ENCODE measurements around the gene MLPH.

The MLPH gene

GRCh38 chr2:237486819-237487448 lies at the start of gene MLPH:
TSS of gene MLPH (plus strand) at chr2:237487251. CDS start at chr2:237493427, 6,176 bp downstream.
- DNase-seq: no peak

DNA sequence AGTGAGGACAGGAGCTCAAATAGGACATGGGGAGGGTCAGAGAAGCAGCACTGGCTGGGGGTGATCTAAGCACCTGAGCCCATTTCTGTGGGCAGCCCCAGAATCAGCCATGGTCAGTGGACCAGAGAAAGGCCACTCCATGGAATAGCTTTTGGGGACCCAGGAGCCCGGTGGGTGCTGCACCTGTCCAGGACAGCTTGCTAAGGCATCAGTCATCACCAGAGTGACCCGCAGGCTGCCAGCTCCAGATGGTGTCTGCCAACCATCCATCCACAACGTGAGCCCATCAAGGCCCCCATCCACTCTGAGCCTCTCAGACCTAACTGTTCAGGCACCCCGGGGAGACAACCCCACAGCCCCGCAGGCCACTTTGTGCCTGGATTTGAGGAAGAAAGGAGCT lies 49.5 kb upstream of the MLPH start:
- DNase-seq: no peak

DNA sequence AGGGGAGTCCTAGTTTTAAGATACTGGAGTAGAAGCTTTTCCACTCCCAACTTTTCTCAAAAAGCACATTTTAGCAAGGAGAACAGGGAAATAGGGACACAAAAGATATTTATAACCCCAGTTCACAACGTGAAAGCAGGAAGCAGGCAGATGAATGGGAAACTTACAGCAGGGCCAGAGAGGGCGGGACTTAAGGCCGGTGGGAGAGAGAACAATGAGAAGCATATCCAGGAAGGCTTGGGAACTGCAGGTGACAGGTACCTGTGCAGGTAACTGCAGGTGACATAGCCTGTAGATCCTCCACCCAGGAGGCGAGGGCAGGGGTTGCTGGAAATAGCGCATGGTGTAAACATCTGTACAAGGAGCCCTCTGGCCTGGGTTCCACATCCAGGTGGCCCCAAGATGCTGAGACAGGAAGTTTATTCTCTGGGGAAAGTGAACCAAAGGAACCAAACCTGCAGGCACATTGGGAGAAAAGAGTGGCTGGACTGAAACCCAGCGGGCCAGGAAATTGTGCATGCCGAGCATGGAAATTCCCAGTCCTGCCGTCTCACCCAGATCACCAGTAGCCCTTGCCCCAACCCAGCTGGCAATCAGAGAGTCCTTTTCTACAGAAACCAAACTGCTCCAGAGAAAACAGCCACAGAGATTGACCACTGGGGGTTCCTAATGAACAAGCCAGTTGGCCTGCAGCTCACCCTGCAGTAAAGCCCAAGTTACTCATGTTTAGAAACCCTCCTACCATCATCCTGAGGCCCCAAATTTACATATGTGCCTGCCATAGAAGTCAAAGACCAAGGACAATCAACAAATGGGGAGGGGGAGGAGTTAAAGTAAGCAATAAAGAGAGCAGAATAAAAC lies 48.7 kb upstream of the MLPH start:
- DNase-seq: no peak

DNA sequence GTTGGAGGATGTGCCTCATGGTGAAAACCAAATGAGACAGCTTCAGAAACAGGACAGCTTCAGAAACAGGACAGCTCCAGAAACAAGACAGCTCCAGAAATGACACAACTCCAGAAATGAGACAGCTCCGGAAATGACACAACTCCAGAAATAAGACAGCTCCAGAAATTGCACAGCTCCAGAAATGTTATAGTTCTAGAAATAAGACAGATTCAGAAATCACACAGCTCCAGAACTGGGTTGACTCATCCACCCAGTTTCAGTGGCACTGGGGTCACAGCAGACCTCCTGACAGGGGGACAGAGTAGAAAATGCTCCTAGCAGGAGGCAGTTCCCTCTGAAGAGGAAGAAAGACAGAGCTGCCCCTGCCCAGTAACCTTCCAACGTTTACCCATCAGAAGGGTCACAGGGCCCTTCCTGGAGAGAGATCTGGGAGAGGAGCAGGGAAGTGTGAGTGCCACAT lies 46.2 kb upstream of the MLPH start:
- no peak for DNase-seq

DNA sequence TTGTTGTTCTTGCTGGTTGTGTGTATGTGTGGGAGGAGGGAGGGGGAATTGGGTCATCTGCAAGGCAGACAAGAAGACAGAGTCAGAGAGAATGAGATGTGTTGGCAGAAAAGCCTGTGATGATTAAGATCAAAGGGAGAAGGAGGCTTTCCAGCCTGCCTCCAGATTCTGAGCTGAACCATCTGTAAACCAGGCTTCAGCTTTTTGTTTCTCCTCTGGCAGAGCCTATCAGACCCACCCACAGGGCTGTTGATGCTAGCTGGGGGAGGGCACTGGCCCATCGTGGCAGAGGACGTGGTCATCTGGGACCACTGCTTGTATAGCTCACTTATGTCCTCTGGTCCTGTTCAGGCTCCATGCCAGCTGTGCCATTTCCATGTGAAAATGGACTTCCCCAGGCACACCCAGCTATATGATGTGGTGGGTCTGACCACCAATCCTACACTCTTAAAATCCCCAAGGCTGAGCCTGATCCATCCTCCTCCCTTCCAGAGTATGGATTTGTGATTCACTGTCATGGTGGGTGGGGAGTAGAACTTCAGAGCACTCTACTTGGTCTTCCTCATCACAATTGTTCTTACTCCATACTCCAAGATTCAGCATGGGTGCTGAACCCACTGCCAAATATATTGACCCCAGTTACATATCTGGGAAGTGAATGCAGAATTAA lies 45.3 kb upstream of the MLPH start:
- DNase-seq: peak in 5 of 6 experiments; percentile 8 to 66 (median 57)

DNA sequence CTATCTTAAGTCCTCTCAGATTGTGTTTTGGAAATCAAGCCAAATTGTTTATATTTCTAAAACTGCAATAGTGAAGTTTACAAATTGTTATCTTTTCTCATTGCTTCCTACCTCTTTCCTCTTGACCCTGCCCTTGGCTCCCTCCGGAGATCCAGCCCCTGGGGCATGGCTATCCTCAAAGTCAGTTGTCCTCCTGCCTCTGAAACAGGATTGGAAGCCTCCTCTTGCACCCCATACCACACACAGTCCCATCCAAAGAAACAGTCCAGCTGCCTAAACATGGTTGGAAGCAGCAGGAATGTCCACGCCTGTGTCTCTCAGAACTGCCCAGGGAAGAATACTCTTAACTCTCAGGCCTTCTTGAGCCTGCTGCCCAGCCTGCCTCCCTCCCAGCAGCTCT lies 43.0 kb upstream of the MLPH start:
- DNase-seq: no peak

GRCh38 chr2:237445611-237446337 lies 41.3 kb upstream of the MLPH start:
- no peak for DNase-seq

DNA sequence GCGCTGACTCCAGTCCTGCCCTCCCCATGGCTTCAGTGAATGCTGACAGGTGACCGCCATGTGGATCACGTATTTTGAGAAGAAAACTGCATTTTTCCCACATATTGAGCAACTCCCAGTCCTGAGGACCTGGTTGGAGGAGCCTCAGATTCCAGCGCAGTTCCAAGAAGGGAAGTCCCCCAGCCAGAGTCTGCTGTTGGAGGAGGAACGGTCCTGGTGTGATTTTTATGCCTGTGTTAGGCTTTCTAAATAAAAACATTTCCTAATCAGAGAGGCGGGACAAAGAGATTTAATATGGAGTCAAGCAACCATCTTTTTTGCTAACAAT lies 40.7 kb upstream of the MLPH start:
- no peak for DNase-seq

DNA sequence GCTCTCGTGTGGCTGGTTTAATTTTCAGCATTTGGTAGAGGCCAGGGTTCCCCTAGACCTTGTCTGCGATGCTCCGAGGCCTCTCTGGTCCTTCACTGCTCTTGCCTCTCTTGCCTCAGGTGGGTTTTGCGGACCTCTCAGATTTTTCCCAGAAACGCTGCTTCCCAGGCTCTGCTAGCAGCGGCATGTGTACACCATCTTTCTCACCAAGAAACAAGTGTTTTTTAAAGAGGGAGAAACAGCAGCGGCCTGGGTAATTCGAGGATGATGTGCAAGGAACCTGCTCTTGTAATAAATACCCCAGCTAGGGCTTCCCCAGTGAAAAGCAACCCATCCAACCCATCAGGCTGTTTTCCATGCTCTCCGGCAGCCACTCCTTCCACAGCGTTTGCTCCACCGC lies 39.6 kb upstream of the MLPH start:
- no peak for DNase-seq

GRCh38 chr2:237448171-237448570 lies 38.9 kb upstream of the MLPH start:
- no peak for DNase-seq

GRCh38 chr2:237448626-237449025 lies 38.4 kb upstream of the MLPH start:
- no peak for DNase-seq

DNA sequence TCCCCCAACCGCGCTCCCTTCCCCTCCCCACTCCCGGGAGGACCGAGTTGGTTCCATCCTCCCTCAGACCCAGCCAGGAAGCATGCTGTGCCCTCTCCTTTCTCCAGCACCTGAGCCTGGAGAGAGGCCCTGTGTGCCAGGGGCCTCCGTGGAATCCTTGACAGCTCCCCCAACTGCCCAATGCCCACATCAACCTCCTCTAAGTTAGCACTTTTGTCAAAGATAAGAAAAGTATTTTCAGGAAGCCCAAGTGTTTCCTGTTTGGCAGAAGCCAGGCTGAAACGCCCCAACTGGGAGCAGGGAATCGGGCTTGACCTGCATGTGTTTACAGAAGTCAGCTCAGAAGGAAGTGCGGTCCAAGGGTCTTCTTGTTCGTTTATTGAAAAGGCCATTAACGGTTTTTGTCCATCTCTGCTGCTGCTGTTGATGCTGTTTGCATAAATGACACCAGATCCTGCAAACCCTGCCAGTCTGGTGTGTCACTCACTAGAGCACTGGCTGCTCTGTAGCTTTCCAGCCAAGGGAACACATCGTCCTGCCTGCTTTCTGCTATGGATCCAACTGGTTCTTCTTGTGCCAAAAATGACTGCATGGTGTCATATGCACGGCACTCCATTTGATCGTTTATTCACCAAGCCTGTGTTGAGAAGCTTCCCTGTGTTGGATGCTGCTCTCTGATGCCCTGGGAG lies 37.7 kb upstream of the MLPH start:
- DNase-seq: no peak

DNA sequence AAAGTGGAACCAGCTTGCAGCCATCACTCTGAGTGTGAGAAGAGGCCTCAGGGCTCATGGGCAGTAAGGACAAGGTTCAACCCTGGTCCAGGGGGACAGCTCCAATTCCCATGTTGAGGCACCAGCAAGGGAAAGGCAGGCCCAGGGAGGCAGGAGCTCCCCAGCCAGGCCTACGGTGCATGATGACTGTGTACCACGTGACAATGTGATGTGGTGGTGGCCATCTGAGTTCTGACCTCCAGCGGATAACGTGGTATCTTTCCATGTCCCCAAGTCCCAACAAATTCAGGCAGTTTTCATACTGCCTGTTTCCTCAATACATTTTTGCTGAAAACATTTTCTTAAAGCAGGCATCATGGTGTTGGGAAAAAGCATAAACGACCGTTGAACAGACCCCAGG lies 36.9 kb upstream of the MLPH start:
- no peak for DNase-seq

GRCh38 chr2:237450583-237450982 lies 36.5 kb upstream of the MLPH start:
- no peak for DNase-seq

DNA sequence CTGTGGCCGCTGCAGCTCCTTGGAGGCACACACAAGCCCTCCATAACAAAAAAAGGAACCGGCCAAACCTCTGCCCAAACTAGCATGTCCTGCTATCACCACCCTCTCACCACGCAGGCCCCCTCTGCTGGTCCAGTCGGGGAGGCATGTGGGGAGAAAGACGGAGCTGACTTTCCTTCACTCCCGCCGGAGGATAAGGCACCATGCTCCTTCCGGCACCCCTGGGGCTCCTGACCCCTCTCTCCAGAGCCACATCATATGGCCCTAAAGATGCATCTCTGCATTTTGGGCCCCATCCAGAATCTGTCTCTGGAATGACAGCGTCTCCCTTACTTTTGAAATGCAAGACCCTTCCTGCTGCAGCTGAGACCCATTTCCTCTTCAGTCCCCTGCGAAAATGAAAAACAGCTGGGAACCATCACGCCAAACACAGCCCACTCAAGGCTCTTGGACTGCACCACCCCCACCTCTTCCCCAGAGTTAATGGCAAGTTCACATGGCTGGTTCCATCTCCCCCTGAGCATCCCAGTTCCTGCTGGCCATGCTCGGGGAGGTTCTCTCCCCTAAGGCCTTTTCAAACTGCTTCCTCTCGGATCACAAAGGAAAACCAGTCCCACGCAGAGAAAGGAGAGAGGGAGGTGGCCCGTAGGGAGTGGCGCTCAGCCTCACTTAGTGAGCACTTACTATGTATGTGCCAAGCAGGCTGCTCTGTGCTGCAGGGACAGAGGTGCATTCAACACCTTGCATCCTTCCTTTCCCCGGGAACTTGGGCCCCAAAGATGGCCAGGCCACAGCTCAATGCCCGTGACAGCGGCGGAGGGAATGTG lies 35.2 kb upstream of the MLPH start:
- no peak for DNase-seq

GRCh38 chr2:237452861-237453260 lies 34.2 kb upstream of the MLPH start:
- DNase-seq: no peak

DNA sequence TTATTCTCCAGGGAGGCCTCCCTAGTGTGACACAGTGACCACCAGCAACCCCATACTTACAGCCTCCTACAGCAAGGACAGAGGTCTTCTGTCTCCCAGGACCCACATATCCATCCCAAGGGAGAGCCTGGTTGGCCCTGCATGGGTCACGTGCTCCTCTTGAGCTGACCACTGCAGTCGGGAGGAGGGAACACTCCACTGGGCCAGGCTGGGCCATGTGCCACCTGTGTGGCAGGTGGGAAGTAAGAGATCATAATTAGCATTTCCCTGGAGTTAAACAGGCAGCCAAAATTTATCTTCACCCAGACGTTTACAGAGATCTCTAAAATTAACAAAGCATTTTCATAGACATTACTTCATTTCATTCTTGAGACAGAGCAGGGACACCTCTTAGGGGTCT lies 33.4 kb upstream of the MLPH start:
- no peak for DNase-seq

DNA sequence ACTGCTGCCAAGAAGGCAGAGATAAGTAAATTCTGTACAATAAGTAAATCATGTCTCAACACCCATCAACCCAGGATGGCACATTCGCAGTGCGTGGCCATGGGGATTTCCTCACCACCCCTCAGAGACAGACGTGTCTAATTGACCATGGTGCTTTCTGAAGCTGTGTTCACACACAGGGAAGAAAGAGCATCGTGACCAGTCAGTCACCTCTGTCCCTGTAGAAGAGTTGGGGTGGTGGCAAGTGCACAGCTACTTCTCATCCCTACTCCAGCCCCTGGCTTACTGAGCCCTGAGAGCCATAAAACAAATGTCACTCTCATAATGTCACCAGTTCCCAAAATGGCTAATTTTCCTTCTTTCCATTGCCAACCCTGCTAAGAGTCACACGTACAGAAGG lies 31.3 kb upstream of the MLPH start:
- no peak for DNase-seq

DNA sequence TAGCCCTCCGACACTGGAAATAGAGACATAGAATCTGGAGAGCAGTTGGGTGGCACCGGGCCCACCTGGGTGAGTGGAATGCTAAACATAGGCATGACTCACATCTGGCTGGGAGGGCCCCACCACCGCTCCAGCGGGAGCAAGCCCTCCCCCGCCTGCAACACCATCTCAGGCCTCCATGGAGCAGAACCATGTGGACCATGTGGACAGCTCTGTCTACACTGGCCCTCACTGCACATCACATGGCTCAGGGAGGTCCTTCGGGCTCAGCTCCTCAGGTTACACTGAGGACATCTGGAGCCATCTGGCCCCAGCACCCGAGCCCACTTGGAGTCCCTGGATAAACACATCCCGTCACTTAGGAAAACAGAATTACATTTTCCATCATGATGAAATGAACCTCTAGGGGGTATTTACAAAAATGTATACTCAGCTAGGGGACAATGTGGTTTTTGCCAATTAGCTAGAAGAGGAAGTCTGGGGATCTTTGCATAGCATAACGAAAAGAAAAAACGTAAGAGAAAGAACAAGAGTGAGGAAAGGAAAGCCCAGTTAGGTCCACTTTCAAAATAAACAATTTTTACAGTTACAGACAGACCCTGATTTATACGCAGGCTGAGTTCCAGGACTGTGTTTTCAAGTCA lies 30.7 kb upstream of the MLPH start:
- no peak for DNase-seq

DNA sequence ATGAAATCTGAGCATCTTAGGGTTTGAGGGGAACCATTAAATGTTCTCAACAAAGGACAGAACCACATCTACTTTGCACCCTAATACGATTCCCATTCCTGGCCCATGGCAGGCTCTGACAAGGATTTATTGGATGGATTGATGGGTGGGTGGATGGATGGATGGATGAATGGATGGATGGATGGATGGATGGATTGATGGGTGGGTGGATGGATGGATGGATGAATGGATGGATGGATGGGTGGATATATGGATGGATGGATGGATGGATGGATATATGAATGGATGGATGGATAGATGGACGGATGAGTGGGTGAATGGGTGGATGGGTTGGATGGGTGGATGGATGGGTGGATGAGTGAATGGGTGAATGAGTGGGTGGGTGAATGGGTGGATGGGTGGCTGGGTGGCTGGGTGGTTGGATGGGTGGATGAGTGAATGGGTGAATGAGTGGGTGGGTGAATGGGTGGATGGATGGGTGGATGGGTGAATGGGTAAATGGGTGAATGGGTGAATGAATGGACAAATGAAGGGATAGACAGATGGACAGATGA lies 29.6 kb upstream of the MLPH start:
- no peak for DNase-seq

DNA sequence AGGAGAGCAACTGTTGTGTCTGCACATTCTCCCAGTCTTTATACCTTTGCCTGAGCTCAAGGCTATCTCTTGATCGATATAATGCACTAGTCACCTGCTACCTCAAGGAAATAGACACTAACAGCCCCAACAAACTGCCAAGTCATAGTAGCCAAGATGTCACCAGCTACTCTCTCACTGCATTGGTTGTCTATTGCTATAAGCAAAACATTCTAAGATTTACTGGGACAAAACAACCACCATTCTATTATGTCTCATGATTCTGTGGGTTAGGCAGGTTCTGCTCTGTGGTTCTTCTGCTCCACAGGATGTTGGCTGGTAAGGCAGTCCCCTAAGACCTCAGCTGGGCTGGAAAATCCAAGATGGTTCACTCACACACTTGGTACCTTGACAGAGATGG lies 28.5 kb upstream of the MLPH start:
- DNase-seq: no peak
